Panc1 (cell line): ENCODE results near the gene CFAP299. TPM values are rescaled to one million over a fixed set of nuclear protein-coding genes. Genes with fewer than 3 reads are reported as not detected.

Experiments used
- ATAC-seq: fragments of 200-7000 bp; cut with Tn5 transposase; 2 replicates; pipeline ENCODE4 v1.9.1; 2020; ENCODE audit warnings: mild to moderate bottlenecking, moderate library complexity
- BruUV-seq: library from RNA; stranded (reverse); fragments of 400-500 nt; replicated peaks from 2 replicates; lab custom pipeline; 2021; lab: Mats Ljungman, UMichigan
- CTCF ChIA-PET: fragments of 300-600 bp; sonication (Branson Sonifier 250); formaldehyde crosslinking; loops from one replicate; lab custom pipeline; 2022; ENCODE audit warnings: antibody characterized with exemption; lab: Charles Lee
- POLR2A ChIA-PET: fragments of 300-600 bp; sonication (Branson Sonifier 250); formaldehyde crosslinking; loops from one replicate; lab custom pipeline; 2022; ENCODE audit warnings: antibody characterized with exemption; lab: Charles Lee
- DNase-seq: peaks from one replicate; pipeline ENCODE4 v3.0.0-alpha.2; 2010; ENCODE audit warnings: low read depth, low spot score
- H3K27ac ChIP-seq: 2 replicates; pipeline ENCODE4 v1.5.1; 2011; ENCODE audit warnings: mild to moderate bottlenecking, low read length, inconsistent platforms
- H3K27me3 ChIP-seq: fragments of 200-500 bp; sonication (Bioruptor generic); 2 replicates; pipeline ENCODE4 v1.6.0; 2014; ENCODE audit warnings: low read length, inconsistent platforms; ENCODE audit not compliant: control insufficient read depth, insufficient read depth
- H3K36me3 ChIP-seq: fragments of 200-500 bp; sonication (Bioruptor generic); 2 replicates; pipeline ENCODE4 v1.5.1; 2014; ENCODE audit warnings: inconsistent platforms, mild to moderate bottlenecking, low read length, moderate library complexity; ENCODE audit not compliant: control insufficient read depth, insufficient read depth
- H3K4me1 ChIP-seq: 2 replicates; pipeline ENCODE4 v1.5.1; 2011; ENCODE audit warnings: inconsistent platforms, mild to moderate bottlenecking, low read length, moderate library complexity; ENCODE audit not compliant: control insufficient read depth, insufficient read depth
- H3K4me3 ChIP-seq, 2 experiments: 2 replicates each; pipeline ENCODE4 v1.5.1; 2011 to 2012; ENCODE audit warnings: low read depth in 2 of 2, low read length in 2 of 2, mild to moderate bottlenecking in 2 of 2, inconsistent platforms in 1 of 2, moderate library complexity in 1 of 2
- H3K9me3 ChIP-seq: fragments of 200-500 bp; sonication (Bioruptor generic); 2 replicates; pipeline ENCODE4 v1.5.1; 2014; ENCODE audit warnings: low read depth, mild to moderate bottlenecking, inconsistent platforms, low read length, moderate library complexity; ENCODE audit not compliant: control insufficient read depth, insufficient read depth
- POLR2AphosphoS5 ChIP-seq: IDR thresholded peaks from 2 replicates; pipeline ENCODE4 v1.6.1; 2012; ENCODE audit warnings: mild to moderate bottlenecking, low read depth, low read length, moderate library complexity
- SIN3A ChIP-seq: IDR thresholded peaks from 2 replicates; pipeline ENCODE4 v1.6.1; 2012; ENCODE audit warnings: low read depth, mild to moderate bottlenecking, low read length, moderate library complexity, borderline replicate concordance; ENCODE audit not compliant: insufficient read depth
- TCF7L2 ChIP-seq: IDR thresholded peaks from 2 replicates; pipeline ENCODE4 v1.6.1; 2011; ENCODE audit warnings: mild to moderate bottlenecking, low read depth, low read length, inconsistent platforms
- in situ Hi-C: cut with HindIII; loops from 2 replicates; pipeline ENCODE4 v1.10.0; 2016; ENCODE audit warnings: low sequenced_read_pairs, low pct_unique_long_range_greater_than_20kb
- intact Hi-C: fragments of 100-400 bp; cut with micrococcal nuclease; formaldehyde crosslinking; loops from one replicate; pipeline ENCODE4 v1.10.0; 2022; ENCODE audit not compliant: unreplicated experiment
- total RNA-seq: library from RNA; stranded (reverse); gene quantifications from one replicate; pipeline ENCODE4 v1.2.1, GENCODE V29; 2021; ENCODE audit not compliant: unreplicated experiment
- TF ChIP-seq, protein P1 (sequence below): fragments of 450-650 bp; IDR thresholded peaks from 2 replicates; pipeline ENCODE4 v1.5.1; 2017; ENCODE audit warnings: mild to moderate bottlenecking
- TF ChIP-seq, protein P2 (sequence below), 2 experiments: IDR thresholded peaks; 2 replicates each; pipeline ENCODE4 v1.6.1; 2011 to 2012; ENCODE audit warnings: low read depth in 2 of 2, control low read depth in 1 of 2, low read length in 1 of 2, mild to moderate bottlenecking in 1 of 2, moderate library complexity in 1 of 2; ENCODE audit not compliant: insufficient read depth in 1 of 2

The CFAP299 gene
- total RNA-seq, 1 experiment from 2014 or later = not detected

DNA sequence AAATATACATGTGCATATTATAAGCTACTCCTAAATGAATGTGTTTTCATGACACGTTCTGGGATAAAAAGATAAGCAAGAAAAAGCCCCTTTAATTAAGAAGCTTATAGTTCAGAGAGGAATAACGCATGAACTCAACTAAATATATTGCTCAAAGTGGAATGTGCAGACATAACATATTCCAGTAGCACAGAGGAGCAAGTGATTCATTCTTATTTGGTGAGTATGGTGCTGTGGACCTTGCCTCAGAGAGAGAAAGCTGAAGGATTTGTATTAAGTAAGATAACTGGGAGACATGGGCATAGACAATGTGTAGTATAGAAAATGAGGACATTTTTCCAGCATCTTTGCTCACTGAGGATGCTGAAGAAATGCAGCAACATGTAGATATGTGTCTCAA lies 76.8 kb downstream of the CFAP299 start:
- no TSS peak for BruUV-seq
- CTCF ChIA-PET = no interaction called here
- in situ Hi-C loops = no loop called here
- H3K27me3 ChIP-seq = no peaks in the 10 kb centered on the region
- intact Hi-C loops = no loop called here
- H3K27ac ChIP-seq = no peak overlapping the region
- POLR2A ChIA-PET = no interaction called here
- ATAC-seq (no peak), DNase-seq (no peak)
- no peaks in the 10 kb centered on the region for H3K9me3 ChIP-seq
- no peak for TF ChIP-seq SIN3A
- TF ChIP-seq POLR2AphosphoS5 = no peak
- TF ChIP-seq TCF7L2 = no peak
- TF ChIP-seq, protein P1, sequence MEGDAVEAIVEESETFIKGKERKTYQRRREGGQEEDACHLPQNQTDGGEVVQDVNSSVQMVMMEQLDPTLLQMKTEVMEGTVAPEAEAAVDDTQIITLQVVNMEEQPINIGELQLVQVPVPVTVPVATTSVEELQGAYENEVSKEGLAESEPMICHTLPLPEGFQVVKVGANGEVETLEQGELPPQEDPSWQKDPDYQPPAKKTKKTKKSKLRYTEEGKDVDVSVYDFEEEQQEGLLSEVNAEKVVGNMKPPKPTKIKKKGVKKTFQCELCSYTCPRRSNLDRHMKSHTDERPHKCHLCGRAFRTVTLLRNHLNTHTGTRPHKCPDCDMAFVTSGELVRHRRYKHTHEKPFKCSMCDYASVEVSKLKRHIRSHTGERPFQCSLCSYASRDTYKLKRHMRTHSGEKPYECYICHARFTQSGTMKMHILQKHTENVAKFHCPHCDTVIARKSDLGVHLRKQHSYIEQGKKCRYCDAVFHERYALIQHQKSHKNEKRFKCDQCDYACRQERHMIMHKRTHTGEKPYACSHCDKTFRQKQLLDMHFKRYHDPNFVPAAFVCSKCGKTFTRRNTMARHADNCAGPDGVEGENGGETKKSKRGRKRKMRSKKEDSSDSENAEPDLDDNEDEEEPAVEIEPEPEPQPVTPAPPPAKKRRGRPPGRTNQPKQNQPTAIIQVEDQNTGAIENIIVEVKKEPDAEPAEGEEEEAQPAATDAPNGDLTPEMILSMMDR = no peak
- TF ChIP-seq, protein P2, sequence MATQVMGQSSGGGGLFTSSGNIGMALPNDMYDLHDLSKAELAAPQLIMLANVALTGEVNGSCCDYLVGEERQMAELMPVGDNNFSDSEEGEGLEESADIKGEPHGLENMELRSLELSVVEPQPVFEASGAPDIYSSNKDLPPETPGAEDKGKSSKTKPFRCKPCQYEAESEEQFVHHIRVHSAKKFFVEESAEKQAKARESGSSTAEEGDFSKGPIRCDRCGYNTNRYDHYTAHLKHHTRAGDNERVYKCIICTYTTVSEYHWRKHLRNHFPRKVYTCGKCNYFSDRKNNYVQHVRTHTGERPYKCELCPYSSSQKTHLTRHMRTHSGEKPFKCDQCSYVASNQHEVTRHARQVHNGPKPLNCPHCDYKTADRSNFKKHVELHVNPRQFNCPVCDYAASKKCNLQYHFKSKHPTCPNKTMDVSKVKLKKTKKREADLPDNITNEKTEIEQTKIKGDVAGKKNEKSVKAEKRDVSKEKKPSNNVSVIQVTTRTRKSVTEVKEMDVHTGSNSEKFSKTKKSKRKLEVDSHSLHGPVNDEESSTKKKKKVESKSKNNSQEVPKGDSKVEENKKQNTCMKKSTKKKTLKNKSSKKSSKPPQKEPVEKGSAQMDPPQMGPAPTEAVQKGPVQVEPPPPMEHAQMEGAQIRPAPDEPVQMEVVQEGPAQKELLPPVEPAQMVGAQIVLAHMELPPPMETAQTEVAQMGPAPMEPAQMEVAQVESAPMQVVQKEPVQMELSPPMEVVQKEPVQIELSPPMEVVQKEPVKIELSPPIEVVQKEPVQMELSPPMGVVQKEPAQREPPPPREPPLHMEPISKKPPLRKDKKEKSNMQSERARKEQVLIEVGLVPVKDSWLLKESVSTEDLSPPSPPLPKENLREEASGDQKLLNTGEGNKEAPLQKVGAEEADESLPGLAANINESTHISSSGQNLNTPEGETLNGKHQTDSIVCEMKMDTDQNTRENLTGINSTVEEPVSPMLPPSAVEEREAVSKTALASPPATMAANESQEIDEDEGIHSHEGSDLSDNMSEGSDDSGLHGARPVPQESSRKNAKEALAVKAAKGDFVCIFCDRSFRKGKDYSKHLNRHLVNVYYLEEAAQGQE (IDR thresholded peaks at IDR 0.05; ENCODE audit: insufficient read depth in 1 of 2, low read depth in 2 of 2, low read length in 1 of 2) = no peak
- no peaks in the 10 kb centered on the region for H3K4me1 ChIP-seq
- no peak overlapping the region for H3K4me3 ChIP-seq
- H3K36me3 ChIP-seq = no peaks in the 10 kb centered on the region

DNA sequence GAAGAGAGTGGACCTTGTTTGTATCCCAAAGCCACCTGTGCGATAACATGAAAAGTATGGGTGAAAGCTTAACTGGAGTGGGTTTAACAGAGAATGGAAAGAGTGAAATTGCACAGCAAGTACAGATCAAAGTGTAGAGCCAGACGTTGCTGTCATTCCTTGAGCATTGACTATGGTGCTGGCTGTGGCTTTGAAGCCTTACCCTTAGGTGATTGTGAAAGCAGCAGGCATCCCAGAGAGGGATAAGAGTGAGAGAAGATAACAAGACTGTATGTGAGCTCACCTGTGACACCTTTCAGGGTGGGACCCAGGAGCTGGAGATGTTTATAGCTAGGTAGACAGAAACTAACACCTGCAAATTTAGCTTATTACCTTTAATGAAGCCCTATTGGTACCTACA lies 77.6 kb downstream of the CFAP299 start:
- in situ Hi-C loops = no loop called here
- Histone ChIP-seq H3K27ac (no peak overlapping the region), H3K4me1 (no peaks in the 10 kb centered on the region), H3K27me3 (no peaks in the 10 kb centered on the region), H3K9me3 (no peaks in the 10 kb centered on the region), H3K4me3 (no peak overlapping the region), H3K36me3 (no peaks in the 10 kb centered on the region)
- intact Hi-C loops = no loop called here
- no peak for DNase-seq
- no TSS peak for BruUV-seq
- POLR2A ChIA-PET = no interaction called here
- TF ChIP-seq SIN3A (no peak), TCF7L2 (no peak), POLR2AphosphoS5 (no peak)
- TF ChIP-seq, protein P2 (IDR thresholded peaks at IDR 0.05; ENCODE audit: insufficient read depth in 1 of 2, low read depth in 2 of 2, low read length in 1 of 2) = no peak
- TF ChIP-seq, protein P1 = no peak
- CTCF ChIA-PET = no interaction called here
- no peak for ATAC-seq
